ENCODE results near the gene EIF1AD.
"Not testable (repeated sequence)": the region's sequence is repeated elsewhere in the genome, so short reads cannot be mapped to it uniquely, and the experiment has no call there.

The EIF1AD gene

GRCh38 chr11:65968600-65969482, 33.1 kb downstream of the EIF1AD start:
- DNase-seq (ENCODE audit: low read depth) = no peak

DNA sequence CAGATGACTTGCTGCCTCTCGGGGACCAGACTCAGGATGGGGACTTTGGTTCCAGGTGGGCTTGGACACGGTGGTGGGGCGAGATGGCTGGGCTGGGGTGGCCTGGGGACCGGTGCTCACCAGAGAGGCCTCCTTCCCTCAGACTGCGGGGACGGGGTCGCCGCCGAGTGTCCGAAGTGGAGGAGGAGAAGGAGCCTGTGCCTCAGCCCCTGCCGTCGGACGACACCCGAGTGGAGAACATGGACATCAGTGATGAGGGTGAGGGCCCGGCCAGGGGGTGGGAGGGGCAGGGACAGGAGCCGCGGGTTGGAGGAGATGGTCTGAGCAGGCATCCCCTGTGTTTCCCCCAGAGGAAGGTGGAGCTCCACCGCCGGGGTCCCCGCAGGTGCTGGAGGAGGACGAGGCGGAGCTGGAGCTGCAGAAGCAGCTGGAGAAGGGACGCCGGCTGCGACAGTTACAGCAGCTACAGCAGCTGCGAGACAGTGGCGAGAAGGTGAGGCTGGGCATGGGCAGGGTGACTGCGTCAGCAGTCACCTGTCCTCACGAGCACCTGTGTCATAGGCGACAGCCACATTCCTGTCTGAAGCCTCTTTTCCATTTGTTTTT, 34.5 kb downstream of the EIF1AD start:
- no peak for DNase-seq (ENCODE audit: low read depth)

DNA sequence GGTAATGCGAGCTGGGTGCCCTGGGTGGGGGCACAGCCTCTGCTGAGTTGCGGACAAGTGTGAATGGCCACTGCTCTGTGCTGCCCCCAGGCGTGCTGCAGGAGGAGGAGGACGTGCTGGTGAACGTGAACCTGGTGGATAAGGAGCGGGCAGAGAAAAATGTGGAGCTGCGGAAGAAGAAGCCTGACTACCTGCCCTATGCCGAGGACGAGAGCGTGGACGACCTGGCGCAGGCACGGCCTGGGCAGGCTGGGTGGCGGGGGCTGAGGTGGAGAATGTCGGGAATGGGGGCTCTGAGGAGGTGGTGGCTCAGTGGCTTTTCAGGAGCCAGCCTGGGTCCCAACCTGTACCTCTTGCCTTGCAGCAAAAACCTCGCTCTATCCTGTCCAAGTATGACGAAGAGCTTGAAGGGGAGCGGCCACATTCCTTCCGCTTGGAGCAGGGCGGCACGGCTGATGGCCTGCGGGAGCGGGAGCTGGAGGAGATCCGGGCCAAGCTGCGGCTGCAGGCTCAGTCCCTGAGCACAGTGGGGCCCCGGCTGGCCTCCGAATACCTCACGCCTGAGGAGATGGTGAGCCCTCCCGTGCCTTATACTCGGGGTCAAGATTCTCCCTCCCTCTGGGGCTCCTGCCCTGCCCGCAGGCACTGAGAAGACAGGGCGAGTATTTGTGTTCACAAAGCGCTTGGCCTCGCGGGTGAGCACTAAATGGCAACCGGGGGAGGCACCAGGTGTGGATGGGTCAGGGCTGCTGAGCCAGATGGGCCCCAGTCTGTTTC, 35.8 kb downstream of the EIF1AD start:
- no peak for DNase-seq (ENCODE audit: low read depth)

DNA sequence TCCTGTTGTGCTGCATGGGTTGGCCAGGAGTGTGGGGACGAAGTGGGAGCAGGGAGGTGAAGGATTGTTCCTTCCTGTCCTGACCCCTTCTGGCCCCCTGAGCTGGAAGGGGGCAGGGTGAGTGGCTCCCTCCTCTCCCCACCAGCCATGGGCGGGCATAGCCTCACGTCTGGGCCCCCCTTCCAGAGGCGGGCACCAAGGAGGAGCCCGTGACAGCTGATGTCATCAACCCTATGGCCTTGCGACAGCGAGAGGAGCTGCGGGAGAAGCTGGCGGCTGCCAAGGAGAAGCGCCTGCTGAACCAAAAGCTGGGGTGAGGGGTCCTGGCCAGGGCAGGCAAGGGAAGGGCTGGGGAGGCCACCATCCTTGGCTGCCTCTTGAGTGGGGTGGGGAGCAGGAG, 37.1 kb downstream of the EIF1AD start:
- no peak for DNase-seq (ENCODE audit: low read depth)

DNA sequence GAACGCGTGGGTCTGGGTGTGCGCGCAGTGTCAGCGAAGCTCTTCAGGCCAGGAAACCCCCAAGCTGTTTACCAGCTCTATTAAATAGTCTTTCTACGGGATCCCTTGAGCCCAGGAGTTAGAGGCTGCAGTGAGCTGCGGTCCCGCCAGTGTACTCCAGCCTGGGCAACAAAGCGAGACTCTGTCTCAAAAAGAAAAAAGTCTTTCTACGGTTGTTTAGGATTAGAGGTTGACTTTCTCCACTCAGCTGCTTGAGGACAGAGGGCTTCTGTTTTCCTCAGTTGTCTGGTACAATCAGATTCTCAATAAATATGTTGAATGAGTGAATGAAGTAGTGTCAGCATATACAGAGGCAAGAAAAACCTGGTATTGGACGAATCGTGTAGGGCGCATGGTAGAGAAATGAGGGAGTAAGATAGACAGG, 39.8 kb downstream of the EIF1AD start:
- no peak for DNase-seq (ENCODE audit: low read depth)

GRCh38 chr11:65961267-65962140, 40.5 kb downstream of the EIF1AD start, which contains the start of gene SART1:
Gene SART1 (plus strand): TSS chr11:65961734. CDS start chr11:65961781, 47 bp downstream.
- DNase-seq (ENCODE audit: low read depth) = peak; percentile 93

DNA sequence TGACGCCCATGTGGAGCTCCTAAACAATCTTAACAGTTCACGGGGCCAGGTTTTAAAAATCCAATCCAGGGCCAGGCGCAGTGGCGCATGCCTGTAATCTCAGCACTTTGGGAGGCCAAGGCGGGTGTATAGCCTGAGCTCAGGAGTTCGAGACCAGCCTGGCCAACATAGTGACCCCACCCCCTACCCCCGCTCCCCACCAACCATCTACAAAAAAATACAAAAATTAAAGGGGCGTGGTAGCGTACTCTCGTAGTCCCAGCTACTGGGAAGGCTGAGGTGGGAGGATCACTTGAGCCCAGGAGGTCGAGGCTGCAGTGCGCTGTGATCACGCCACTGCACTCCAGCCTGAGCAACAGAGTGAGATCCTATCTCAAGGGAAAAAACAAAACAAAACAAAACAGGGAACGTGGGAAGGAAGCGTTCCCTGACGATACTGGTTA, 41.1 kb downstream of the EIF1AD start:
- no peak for DNase-seq (ENCODE audit: low read depth)

- no peak for DNase-seq (ENCODE audit: low read depth)
Observed at GRCh38 chr11:65958774-65959420, 43.1 kb downstream of the EIF1AD start.

- DNase-seq (ENCODE audit: low read depth) = no peak
Observed at GRCh38 chr11:65958291-65958690, 43.7 kb downstream of the EIF1AD start.

DNA sequence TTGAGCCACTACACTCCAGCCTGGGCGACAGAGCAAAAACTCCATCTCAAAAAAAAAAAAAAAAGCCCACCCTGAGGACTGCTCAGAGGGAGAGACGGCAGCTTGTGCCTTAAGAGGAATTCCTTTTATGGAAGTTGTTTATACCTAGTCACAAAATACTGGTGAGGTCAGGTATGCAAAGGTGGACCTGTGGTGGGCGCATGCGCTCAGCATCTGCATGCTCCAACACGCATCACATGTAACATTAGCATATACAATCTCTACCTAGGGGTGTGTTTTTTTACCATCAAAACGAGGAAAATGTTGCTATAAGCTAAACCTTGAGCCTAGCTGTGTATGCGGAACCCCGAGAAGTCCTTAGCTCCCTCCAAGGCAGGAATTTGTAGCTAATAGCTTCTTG, 47.2 kb downstream of the EIF1AD start:
- no peak for DNase-seq (ENCODE audit: low read depth)

DNA sequence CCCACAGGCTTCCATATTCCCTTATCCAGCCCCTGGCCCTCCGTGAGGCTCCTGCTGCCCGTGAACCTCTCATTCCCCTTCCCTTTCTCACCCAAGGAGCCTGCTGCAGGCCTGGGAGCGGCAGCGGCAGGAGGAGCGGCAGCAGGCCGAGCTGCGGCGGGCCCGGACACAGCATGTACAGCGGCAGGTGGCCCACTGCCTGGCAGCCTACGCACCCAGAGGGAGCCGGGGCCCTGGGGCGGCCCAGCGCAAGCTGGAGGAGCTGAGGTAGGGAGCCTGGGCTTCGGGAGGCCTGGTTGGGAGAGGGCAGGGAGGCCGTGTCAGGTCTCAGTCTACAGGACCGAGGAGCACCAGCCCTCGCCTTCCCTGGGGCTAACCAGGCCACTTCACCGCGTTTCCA, 48.5 kb downstream of the EIF1AD start:
- no peak for DNase-seq (ENCODE audit: low read depth)

DNA sequence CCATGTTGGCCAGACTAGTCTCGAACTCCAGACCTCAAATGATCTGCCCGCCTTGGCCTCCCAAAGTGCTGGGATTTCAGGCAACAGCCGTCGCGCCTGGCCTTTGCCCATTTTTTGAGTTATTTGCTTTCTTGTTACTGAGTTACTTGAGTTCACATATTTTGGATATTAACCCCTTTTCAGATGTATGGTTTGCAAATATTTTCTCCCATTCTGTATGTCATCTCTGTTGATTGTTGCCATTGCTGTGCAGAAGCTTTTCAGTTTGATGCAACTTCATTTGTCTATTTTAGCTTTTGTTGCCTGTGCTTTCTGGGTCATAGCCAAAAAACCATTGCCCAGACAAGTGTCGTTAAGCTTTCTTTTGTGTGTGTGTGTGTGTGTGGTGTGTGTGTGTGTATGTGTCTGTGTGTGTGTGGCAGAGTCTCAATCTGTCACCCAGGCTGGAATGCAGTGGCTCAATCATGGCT, 49.9 kb downstream of the EIF1AD start:
- no peak for DNase-seq (ENCODE audit: low read depth)

GRCh38 chr11:65951641-65952040, 50.3 kb downstream of the EIF1AD start:
- not testable (repeated sequence) for DNase-seq (ENCODE audit: low read depth)

DNA sequence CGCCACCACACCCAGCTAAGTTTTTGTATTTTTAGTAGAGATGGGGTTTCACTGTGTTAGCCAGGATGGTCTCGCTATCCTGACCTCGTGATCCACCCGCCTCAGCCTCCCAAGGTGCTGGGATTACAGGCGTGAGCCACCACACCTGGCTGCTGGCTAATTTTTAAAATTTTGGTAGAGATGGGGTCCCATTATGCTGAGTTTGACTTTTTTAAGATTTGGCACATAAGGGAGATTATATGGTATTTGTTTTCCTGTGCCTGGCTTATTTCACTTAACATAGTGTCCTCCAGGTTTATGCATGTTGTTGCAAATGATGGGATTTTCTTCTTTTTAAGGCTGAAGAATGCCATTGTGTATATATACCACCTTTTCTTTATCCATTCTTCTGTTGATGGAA, 51.2 kb downstream of the EIF1AD start:
- not testable (repeated sequence) for DNase-seq (ENCODE audit: low read depth)

GRCh38 chr11:65947603-65948125, 54.3 kb downstream of the EIF1AD start:
- no peak for DNase-seq (ENCODE audit: low read depth)

DNA sequence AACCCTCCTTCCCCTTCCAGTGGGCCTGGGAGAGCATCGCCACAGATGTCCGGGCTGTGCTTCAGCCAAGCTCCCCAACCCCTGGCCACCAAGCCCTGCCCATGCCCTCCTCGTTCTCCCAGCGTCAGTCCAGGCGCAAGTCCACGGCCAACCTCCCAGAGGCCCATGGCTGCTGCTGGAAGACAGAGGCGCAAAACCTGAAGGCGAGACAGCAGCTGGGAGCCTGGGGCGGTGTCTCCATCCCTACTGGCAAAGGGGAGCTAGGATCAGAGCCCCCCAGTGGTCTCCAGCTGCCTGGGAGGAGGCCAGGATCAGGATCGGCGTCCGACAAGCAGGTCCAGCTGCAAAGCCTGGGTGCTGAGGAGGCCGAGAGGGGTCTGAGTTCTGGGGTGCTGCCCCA, 54.8 kb downstream of the EIF1AD start:
- no peak for DNase-seq (ENCODE audit: low read depth)

DNA sequence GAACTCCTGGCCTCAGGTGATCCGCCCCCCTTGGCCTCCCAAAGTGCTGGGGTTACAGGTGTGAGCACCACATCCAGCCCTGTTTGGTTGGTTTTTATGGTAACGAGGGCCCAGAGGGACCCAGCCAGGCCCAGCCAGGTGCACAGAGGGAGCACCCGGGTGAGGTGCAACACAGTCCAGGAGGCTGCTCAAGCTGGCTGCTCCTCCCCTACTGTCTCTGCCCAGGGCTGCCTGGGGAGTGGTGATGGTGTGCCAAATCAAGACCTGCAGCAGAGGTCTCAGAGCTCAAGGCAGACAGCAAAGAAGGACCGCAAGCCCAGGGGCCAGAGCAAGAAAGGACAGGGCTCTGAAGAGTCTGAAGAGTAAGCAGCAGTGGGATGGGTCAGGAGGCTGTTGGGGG, 55.3 kb downstream of the EIF1AD start:
- DNase-seq (ENCODE audit: low read depth) = no peak

Data from stimulated activated CD8-positive, alpha-beta memory T cell treated with anti-CD3 and anti-CD28 coated beads, Interleukin-7, amount 100 ng/mL, for 24 hours (primary cell).